Measurements from ENCODE around the gene LINGO3. TPM values are rescaled to one million over a fixed set of nuclear protein-coding genes. Genes with fewer than 3 reads are reported as not detected.

Gene LINGO3
- total and polyA plus RNA-seq, 2 of the 8 experiments (the other 6 are each of a cell fraction or from before 2014, with no cell fraction given) = 0.59 TPM; not detected in 1

DNA sequence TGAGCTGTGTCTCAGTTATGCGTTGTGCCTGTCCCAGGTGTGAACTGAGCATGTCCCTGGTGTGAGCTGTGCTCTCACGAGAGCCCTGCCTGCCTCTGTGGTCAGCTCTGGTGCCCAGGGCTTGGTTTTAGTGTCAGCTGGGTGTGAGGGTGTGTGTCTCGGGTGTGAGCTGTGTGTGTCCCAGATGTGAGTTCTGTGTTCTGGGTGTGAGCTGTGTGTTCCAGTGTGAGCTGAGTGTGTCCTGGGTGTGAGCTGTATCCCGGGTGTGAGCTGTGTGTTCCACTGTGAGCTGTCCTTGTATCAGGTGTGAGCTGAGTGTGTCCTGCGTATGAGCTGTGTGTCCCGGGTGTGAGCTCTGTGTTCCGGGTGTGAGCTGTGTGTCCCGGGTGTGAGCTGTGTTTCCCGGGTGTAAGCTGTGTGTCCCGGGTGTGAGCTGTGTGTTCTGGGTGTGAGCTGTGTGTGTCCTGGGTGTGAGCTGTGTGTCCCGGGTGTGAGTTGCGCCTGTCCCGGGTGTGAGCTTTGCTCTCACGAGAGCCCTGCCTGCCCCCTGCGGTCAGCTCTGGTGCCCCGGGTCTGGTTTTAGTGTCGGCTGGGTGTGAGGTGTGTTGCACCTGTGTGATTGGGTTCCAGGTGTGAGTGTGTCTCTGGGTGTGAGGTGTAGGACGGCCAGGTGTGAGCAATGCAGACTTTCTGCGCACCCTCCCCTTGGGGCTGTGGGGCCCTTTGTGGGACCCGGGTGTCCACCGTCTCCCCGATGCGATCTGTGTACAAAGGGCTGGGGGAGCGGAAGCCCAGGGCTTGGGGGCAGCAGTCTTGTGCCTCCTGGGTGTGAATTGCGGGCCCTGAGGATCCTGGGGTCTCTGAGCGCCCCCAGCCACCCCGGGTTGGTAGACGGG is 18.9 kb downstream of the LINGO3 start:
- no peak overlapping the region for H3K14ac ChIP-seq (ENCODE audit: insufficient read length)
- ChIA-PET POLR2A (ENCODE audit: partially characterized antibody) (interaction anchor here (0.8 to 3.1 kb wide), 8 partner anchors 10 to 45 kb away, joined by 3 to 25 read pairs (median 4); no protein-coding TSS in a partner anchor), CTCF (ENCODE audit: partially characterized antibody) (interaction anchor here (0.8 to 5.0 kb wide), 8 partner anchors 12 to 111 kb away, joined by 3 to 46 read pairs (median 5); no protein-coding TSS in a partner anchor)
- no peak for DNase-seq (ENCODE audit: low read depth in 1 of 2, low spot score in 2 of 2)
- no peak overlapping the region; the same call in 1 of the 2 replicates for H3K18ac ChIP-seq (ENCODE audit: extremely low read depth, low read length)
- no peak overlapping the region for H3K27ac ChIP-seq (ENCODE audit: low read depth, low read length)
- H4K91ac ChIP-seq (replicated peaks; ENCODE audit: insufficient read length, low read length) = peak overlapping the region; percentile 40
- peaks cover 0 to 11% of the 10 kb centered on the region in 2 experiments for H4K20me1 ChIP-seq (replicated peaks in 1 of 2; ENCODE audit: control insufficient read depth in 1 of 2, insufficient read depth in 2 of 2, low read length in 2 of 2)
- no peak overlapping the region for H3K9ac ChIP-seq (replicated peaks in 1 of 4; ENCODE audit: extremely low read depth in 1 of 4, low read depth in 3 of 4, low read length in 3 of 4)
- no peaks in the 10 kb centered on the region for H3K9me3 ChIP-seq (ENCODE audit: insufficient read depth in 2 of 2, low read depth in 1 of 2, low read length in 1 of 2)
- peaks cover 0 to 6% (median 0%) of the 10 kb centered on the region in 4 experiments; a peak in 1 of 8 replicates for H3K36me3 ChIP-seq (ENCODE audit: control insufficient read depth in 2 of 4, insufficient read depth in 4 of 4, low read length in 3 of 4)
- no peak overlapping the region for H4K5ac ChIP-seq (ENCODE audit: insufficient read length, low read depth, low read length)
- no peak overlapping the region for H2BK20ac ChIP-seq (ENCODE audit: low read length)
- peaks cover 40 to 66% (median 59%) of the 10 kb centered on the region in 4 experiments for H3K27me3 ChIP-seq (replicated peaks in 1 of 4; ENCODE audit: control insufficient read depth in 3 of 4, extremely low read depth in 1 of 4, insufficient read depth in 3 of 4, low read length in 3 of 4)
- H3K79me1 ChIP-seq (ENCODE audit: low read depth, low read length) = no peaks in the 10 kb centered on the region
- peak overlapping the region; percentile 43 for H2BK120ac ChIP-seq (replicated peaks; ENCODE audit: low read depth, low read length)
- H4K8ac ChIP-seq (ENCODE audit: extremely low read depth, insufficient read depth, low read length) = no peak overlapping the region
- H3K4me2 ChIP-seq (ENCODE audit: insufficient read depth in 1 of 2, low read depth in 2 of 2, low read length in 2 of 2) = peak overlapping the region in 1 of 2 experiments; percentile 8; a peak in 2 of 4 replicates
- H3K23ac ChIP-seq (ENCODE audit: insufficient read length) = no peak overlapping the region
- H2BK5ac ChIP-seq (ENCODE audit: low read depth, low read length) = no peak overlapping the region; the same call in 1 of the 2 replicates
- peak overlapping the region; percentile 75 for H2BK15ac ChIP-seq (ENCODE audit: low read length)
- 86% methylated on average over 22 of the region's 28 CpGs; no CpG with 5 or more reads in 1 of the 2 experiments for WGBS, 2 experiments (ENCODE audit: extremely low coverage in 1 of 2, insufficient coverage in 1 of 2, insufficient read length in 1 of 2, insufficient replicate concordance in 2 of 2, low coverage in 1 of 2, low lambda C conversion rate in 2 of 2, missing lambda C conversion rate in 1 of 2)
- H3K79me2 ChIP-seq (ENCODE audit: control insufficient read depth in 1 of 2, insufficient read depth in 2 of 2, low read length in 2 of 2) = no peaks in the 10 kb centered on the region
- H3K23me2 ChIP-seq (ENCODE audit: low read depth, low read length) = peaks cover 10% of the 10 kb centered on the region; the same call in 1 of the 2 replicates
- peaks cover 0 to 22% (median 9%) of the 10 kb centered on the region in 4 experiments; a peak in 5 of 7 replicates for H3K4me1 ChIP-seq (replicated peaks in 1 of 4; ENCODE audit: control insufficient read depth in 3 of 4, insufficient read depth in 4 of 4, low read length in 3 of 4)
- no peak overlapping the region for H3K4ac ChIP-seq (replicated peaks; ENCODE audit: insufficient read length, low read depth, low read length)
- peak overlapping the region; percentile 84; the same call in 1 of the 2 replicates for H2AK5ac ChIP-seq (ENCODE audit: low read depth, low read length)
- no peak for FAIRE-seq
- peak overlapping the region in 1 of 4 experiments; percentile 56; a peak in 2 of 8 replicates for H3K4me3 ChIP-seq (ENCODE audit: extremely low read depth in 1 of 4, insufficient read depth in 2 of 4, low read depth in 3 of 4, low read length in 4 of 4)
- no peak overlapping the region for H2AFZ ChIP-seq (ENCODE audit: low read length)
- H2BK12ac ChIP-seq (ENCODE audit: low read depth, low read length) = peak overlapping the region; percentile 84; the same call in 1 of the 2 replicates
- H3K56ac ChIP-seq (replicated peaks; ENCODE audit: insufficient read length, low read depth, low read length) = no peak overlapping the region
- TF ChIP-seq SIX5 (IDR thresholded peaks at IDR 0.05; ENCODE audit: low read depth, low read length) = no peak
- no peak for TF ChIP-seq YY1 (IDR thresholded peaks at IDR 0.05; ENCODE audit: low read depth, low read length)
- TF ChIP-seq JUN (IDR thresholded peaks at IDR 0.05; ENCODE audit: low read depth, low read length) = no peak
- no peak for TF ChIP-seq SIRT6 (IDR thresholded peaks at IDR 0.05; ENCODE audit: low read length)
- TF ChIP-seq POLR2AphosphoS5 (IDR thresholded peaks at IDR 0.05; ENCODE audit: low read depth, low read length) = no peak
- TF ChIP-seq SUZ12 (IDR thresholded peaks at IDR 0.05; ENCODE audit: low read length) = no peak
- no peak for TF ChIP-seq KDM5A (IDR thresholded peaks at IDR 0.05; ENCODE audit: low read length)
- no peak for TF ChIP-seq KDM1A (IDR thresholded peaks at IDR 0.05; ENCODE audit: borderline replicate concordance, low read length)
- no peak for TF ChIP-seq GABPA (IDR thresholded peaks at IDR 0.05; ENCODE audit: borderline replicate concordance, insufficient read depth, low read length)
- no peak for TF ChIP-seq RFX5 (IDR thresholded peaks at IDR 0.05; ENCODE audit: borderline replicate concordance, low read depth, low read length)
- TF ChIP-seq NANOG (IDR thresholded peaks at IDR 0.05; ENCODE audit: insufficient read depth, low read depth, low read length, poor library complexity, severe bottlenecking) = no peak
